Medulla oblongata (tissue), 1 donor: Measurements from ENCODE around the gene ATG9A.

Experiments
- DNase-seq: peaks from one replicate; pipeline ENCODE4 v3.0.0-alpha.2; 2015; ENCODE audit errors: extremely low spot score

The ATG9A gene

GRCh38 chr2:219252900-219253752, 23.7 kb upstream of the ATG9A start, which contains the start of gene TUBA4B:
TSS of gene TUBA4B (plus strand) at chr2:219253243. CDS start at chr2:219253408, 165 bp downstream.
- peak; percentile 21 for DNase-seq

DNA sequence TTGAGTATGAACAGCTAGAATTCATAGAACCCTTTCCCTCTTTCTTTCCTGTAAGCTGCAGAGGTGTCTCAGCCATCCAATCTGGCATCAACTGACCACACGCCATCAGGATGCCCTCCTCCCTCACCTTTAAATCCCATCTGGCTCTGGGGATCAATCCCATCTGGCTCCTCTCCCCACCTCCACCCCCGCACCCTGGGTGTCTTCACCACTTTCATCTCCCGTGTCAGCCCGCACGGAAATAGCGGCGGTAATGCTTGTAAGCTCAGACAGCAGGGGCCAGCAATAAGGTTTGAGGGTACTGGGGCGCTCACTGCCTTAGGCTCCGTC, 23.1 kb upstream of the ATG9A start:
- no peak for DNase-seq

DNA sequence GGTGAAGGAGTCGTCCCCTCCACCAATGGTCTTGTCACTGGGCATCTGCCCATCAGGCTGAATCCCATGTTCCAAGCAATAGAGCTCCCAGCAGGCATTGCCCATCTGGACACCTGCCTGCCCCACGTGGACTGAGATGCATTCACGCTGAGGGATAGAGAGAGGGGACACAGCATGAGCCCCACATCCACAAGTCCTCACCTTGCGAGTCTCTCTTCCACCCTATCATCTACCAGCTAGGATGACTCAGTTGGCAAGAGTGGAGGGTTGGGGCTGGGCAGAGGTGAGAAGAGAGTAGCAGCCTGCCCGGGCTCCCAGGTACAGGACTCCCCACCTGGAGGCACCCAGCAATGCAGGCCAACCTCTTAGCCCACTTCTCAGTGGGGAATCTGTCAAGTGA, 22.6 kb upstream of the ATG9A start:
- no peak for DNase-seq

DNA sequence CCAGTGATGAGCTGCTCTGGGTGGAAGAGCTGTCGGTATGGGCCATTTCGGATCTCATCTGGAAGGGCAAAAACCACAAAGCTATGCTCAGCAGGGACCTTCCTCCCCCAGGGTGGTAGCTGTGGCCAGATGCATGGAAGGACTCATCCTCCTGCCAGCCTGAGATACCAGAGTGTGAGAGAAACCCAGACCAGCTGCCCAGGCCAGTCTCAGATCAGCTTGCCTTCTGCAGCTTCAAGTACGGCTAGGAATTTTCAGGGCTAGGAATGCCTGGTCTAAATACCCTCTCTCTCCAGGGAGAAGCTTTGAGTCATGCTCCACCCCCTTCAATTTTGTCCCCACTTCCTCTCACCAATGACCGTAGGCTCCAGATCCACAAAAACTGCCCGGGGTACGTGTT, 22.2 kb upstream of the ATG9A start:
- no peak for DNase-seq

- no peak for DNase-seq
Observed at GRCh38 chr2:219250049-219250781, 20.8 kb upstream of the ATG9A start.

DNA sequence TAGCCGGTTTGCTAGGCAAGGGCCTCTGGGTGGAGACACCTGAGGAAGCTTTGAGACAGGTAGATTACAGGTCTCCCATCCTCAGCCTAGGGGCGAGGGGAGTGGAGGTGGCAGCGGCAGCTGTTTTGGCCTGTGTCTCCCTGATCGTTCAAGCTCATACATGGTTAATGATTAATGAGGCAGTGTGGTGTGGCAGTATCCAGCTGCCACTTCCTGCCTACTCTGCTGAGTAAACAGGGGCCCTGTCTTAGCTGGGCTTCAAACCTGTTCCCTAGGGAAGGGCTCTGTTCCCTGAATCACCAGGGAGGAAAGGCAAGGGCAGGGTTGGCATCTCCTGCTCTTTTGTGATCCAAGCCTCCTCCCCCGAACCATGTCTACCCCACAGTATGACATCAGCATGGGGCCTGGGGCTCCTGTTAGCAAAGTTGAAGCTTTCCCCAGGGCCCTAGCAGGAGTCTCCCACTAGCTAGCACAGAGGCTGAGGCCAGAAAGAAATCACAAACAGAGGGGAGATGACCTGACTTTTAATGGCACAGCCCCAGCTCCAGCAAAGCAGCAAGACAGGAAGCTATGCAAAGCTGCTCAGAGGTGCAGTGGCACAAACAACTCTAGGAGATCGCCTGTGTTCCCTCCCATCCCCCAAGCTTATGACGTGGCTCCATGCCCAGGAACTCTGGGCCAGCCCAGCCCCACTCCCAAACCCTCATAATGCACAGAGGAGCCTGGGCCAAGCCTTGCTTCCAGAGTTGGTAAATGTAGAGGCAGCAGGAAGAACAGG, 20.0 kb upstream of the ATG9A start:
- DNase-seq: peak; percentile 79

DNA sequence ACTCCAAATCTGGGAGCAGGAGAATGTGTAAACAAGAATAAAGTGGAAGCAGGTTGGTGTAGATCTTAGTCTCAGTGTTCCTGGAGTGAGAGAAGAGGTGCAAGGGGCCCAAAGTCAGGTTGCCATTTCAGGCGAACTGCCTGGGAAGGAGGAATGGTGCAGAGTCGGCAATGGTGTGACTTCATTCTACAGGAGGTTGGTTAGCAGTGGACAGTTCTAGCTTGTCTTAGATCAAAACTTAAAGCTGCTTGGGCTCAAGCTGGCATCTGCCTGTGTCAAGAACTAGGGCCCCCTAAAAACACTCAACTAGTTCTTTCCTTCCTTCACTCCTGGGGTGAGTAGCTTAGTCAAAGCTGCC, 19.4 kb upstream of the ATG9A start:
- DNase-seq: no peak

- DNase-seq: no peak
Observed at GRCh38 chr2:219247678-219248642, 18.5 kb upstream of the ATG9A start.

GRCh38 chr2:219246559-219246958, 17.1 kb upstream of the ATG9A start:
- no peak for DNase-seq

DNA sequence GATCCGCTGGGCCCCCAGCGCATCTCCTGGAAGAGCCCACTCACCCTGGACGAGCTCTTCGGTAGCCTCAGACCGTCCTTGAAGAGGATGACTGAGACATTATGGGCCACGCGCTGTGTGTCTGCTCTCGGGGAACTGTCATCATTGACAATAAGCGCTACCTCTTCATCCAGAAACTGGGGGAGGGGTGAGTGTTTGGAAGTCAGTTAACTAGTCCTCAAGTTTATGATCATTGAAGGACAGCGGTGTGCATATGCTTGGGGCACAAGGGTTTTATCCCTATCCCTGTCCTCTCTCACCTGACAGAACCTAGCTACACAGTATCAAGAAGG, 16.4 kb upstream of the ATG9A start:
- peak; percentile 23 for DNase-seq

- DNase-seq: peak; percentile 93
Observed at GRCh38 chr2:219245148-219245898, 15.9 kb upstream of the ATG9A start, which contains the start of the genes GLB1L and STK16. TSS of gene GLB1L (minus strand) at chr2:219245444. CDS start at chr2:219243573, 1,871 bp downstream. TSS of gene STK16 (plus strand) at chr2:219245479. CDS start at chr2:219246000, 521 bp downstream.

- no peak for DNase-seq
Observed at GRCh38 chr2:219244789-219245147, 15.3 kb upstream of the ATG9A start.

- no peak for DNase-seq
Observed at GRCh38 chr2:219243291-219243761, 13.9 kb upstream of the ATG9A start.

DNA sequence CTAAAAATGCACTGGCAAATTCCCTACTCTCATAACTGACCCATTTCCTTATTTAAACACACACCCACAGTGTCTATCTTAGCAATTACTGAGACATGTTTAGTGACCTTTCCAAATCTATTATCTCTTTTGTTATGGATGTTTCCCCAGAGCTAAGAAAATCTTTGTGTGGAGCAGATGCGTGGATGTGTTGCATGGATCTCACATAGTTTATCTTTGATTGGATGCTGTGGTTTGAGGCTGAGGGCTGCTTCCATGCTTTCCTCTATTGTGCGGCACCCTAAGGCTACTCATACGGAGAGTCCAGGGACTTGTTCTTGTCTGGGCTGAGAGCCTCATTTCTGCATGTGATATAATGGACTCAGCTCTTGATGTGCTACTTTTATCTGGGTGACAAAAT, 4.9 kb upstream of the ATG9A start:
- no peak for DNase-seq

- DNase-seq: no peak
Observed at GRCh38 chr2:219230059-219230540, 664 bp upstream of the ATG9A start.

DNA sequence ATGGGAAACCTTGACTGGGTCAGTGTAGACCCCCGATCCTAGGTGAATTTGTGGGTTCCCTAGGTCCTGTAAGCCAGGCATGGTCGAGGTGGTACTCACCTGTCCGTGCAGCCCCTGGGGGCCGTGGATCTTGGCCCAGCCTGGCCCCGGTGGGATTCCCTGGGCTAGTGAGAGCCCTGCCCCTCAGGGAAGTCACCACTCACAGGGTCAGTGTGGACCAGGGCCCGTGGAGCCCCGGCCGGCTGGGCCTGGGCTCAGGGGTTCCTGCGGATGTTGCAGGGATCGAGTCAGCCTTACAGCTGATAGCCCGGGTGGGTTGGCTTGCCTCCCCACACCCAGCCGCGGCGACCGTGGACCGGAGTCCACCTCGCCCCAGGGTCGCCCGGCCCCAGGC, 528 bp downstream of the ATG9A start:
- DNase-seq: no peak

DNA sequence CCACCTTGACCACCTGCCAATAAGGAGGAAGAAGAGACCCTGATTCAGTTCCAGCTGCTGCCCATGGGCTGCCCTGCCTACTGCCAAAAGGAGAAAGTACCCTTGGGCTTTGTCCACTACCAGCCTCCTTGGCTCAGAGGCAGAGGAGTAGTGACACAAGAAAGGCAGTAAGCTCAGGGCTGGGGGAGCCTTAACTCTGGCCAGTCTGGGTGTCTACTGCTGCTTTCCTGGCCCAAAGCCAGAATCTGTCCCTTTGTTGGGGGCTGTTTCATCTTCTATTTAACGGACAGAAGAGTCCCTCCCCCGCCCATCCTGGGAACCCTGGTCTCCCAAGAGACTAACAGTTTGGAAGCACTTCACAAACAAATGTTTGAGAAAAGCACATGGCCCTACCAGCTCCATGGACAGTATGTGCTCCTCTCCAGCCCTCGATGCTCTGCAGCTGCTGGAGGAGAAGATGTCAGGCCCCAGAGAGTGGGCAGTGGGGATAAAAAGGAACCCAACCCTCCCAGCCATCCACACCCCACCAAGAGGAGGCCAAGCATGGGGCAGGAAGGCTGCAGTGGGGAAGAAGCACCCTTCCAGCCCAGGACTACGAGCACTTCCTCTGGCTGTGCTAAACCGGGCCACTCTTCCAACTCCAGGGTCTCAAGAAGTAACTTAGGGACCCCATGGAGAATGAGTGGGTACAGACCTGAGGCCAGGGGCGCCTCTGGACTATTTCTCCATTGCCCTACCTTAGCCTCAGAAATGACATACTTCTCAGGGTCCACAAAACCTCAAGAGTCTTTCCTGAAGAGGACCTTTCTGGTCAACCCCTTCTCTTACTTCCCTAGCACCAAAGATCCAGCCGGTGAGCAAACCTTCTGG, 1.2 kb downstream of the ATG9A start:
- peak; percentile 21 for DNase-seq

- DNase-seq: no peak
Observed at GRCh38 chr2:219225350-219225749, 4.1 kb downstream of the ATG9A start.
